PC-9 (cell line): ENCODE results near the gene LATS2.

Experiments used
- EZH2 ChIP-seq: fragments of 200-600 bp; sonication (generic); IDR thresholded peaks from 2 replicates; pipeline ENCODE4 v1.8.0; 2017; ENCODE audit warnings: antibody characterized with exemption, low read depth
- TF ChIP-seq, protein P1 (sequence below): fragments of 200-600 bp; sonication (generic); conservative IDR thresholded peaks from 2 replicates; pipeline ENCODE4 v1.6.1; 2017; ENCODE audit warnings: mixed run types, antibody characterized with exemption, mild to moderate bottlenecking, moderate library complexity

DNA sequence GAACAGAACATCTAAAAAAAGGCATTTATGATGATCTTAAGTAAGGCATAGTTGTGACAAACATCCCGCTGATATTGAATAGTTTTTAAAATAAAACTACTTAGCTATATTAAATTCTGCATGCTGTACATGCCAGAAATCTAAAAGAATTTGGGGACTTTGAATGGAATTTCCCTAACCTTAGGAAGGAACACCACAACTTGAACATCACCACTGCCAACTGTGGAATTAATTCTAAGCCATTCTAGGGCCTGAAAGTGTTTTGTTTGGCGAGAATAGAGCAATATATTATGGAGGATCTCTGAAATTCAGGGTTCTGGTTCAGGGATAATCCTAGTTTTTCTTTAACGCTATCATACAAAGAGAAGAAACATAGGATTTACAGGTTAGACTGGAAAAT, 17.8 kb upstream of the LATS2 start:
- TF ChIP-seq EZH2: no peak
- TF ChIP-seq, protein P1, sequence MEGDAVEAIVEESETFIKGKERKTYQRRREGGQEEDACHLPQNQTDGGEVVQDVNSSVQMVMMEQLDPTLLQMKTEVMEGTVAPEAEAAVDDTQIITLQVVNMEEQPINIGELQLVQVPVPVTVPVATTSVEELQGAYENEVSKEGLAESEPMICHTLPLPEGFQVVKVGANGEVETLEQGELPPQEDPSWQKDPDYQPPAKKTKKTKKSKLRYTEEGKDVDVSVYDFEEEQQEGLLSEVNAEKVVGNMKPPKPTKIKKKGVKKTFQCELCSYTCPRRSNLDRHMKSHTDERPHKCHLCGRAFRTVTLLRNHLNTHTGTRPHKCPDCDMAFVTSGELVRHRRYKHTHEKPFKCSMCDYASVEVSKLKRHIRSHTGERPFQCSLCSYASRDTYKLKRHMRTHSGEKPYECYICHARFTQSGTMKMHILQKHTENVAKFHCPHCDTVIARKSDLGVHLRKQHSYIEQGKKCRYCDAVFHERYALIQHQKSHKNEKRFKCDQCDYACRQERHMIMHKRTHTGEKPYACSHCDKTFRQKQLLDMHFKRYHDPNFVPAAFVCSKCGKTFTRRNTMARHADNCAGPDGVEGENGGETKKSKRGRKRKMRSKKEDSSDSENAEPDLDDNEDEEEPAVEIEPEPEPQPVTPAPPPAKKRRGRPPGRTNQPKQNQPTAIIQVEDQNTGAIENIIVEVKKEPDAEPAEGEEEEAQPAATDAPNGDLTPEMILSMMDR: no peak
